ENCODE data around the gene XRCC5. TPM values are rescaled to one million over a fixed set of nuclear protein-coding genes. Genes with fewer than 3 reads are reported as not detected.

The XRCC5 gene
- total RNA-seq, 1 experiment from 2014 or later = 198 TPM

- no peak overlapping the region for H3K4me3 Mint-ChIP-seq (ENCODE audit: unreplicated experiment)
- ChIA-PET CTCF (no interaction called here), POLR2A (no interaction called here)
- DNase-seq (ENCODE audit: unreplicated experiment) = no peak
- peaks cover 25% of the 10 kb centered on the region for H3K4me1 Mint-ChIP-seq (ENCODE audit: insufficient read depth, unreplicated experiment)
- BruUV-seq (replicated peaks) = no TSS peak
- no peaks in the 10 kb centered on the region for H3K36me3 Mint-ChIP-seq (ENCODE audit: insufficient read depth, unreplicated experiment)
- no peaks in the 10 kb centered on the region for H3K27me3 Mint-ChIP-seq (ENCODE audit: insufficient read depth, unreplicated experiment)
- H3K27ac Mint-ChIP-seq (ENCODE audit: low read depth, unreplicated experiment) = no peak overlapping the region
- peaks cover 8% of the 10 kb centered on the region for H3K9me3 Mint-ChIP-seq (ENCODE audit: unreplicated experiment)
- TF ChIP-seq CTCF (IDR thresholded peaks at IDR 0.05; ENCODE audit: unreplicated experiment) = no peak
- intact Hi-C loops (cut with micrococcal nuclease) = loop anchor here (5.0 kb wide), 1 partner anchor 443 kb away; no protein-coding TSS in a partner anchor
Observed at GRCh38 chr2:216224388-216224787, 115.2 kb downstream of the XRCC5 start.

- CTCF ChIA-PET = interaction anchor here (0.7 kb wide), 1 partner anchor 33 kb away, joined by 3 read pairs; no protein-coding TSS in a partner anchor
- no peaks in the 10 kb centered on the region for H3K4me1 Mint-ChIP-seq (ENCODE audit: insufficient read depth, unreplicated experiment)
- no peak for TF ChIP-seq CTCF (IDR thresholded peaks at IDR 0.05; ENCODE audit: unreplicated experiment)
- no TSS peak for BruUV-seq (replicated peaks)
- H3K9me3 Mint-ChIP-seq (ENCODE audit: unreplicated experiment) = peaks cover 11% of the 10 kb centered on the region
- H3K27ac Mint-ChIP-seq (ENCODE audit: low read depth, unreplicated experiment) = no peak overlapping the region
- no peaks in the 10 kb centered on the region for H3K27me3 Mint-ChIP-seq (ENCODE audit: insufficient read depth, unreplicated experiment)
- H3K4me3 Mint-ChIP-seq (ENCODE audit: unreplicated experiment) = no peak overlapping the region
- no peaks in the 10 kb centered on the region for H3K36me3 Mint-ChIP-seq (ENCODE audit: insufficient read depth, unreplicated experiment)
- intact Hi-C loops (cut with micrococcal nuclease) = no loop called here
- POLR2A ChIA-PET = no interaction called here
- no peak for DNase-seq (ENCODE audit: unreplicated experiment)
Observed at GRCh38 chr2:216229277-216229914, 120.2 kb downstream of the XRCC5 start.

- no peak for TF ChIP-seq CTCF (IDR thresholded peaks at IDR 0.05; ENCODE audit: unreplicated experiment)
- H3K9me3 Mint-ChIP-seq (ENCODE audit: unreplicated experiment) = peaks cover 16% of the 10 kb centered on the region
- H3K4me1 Mint-ChIP-seq (ENCODE audit: insufficient read depth, unreplicated experiment) = no peaks in the 10 kb centered on the region
- BruUV-seq (replicated peaks) = no TSS peak
- H3K27me3 Mint-ChIP-seq (ENCODE audit: insufficient read depth, unreplicated experiment) = no peaks in the 10 kb centered on the region
- ChIA-PET POLR2A (no interaction called here), CTCF (no interaction called here)
- H3K27ac Mint-ChIP-seq (ENCODE audit: low read depth, unreplicated experiment) = no peak overlapping the region
- DNase-seq (ENCODE audit: unreplicated experiment) = no peak
- intact Hi-C loops (cut with micrococcal nuclease) = no loop called here
- H3K36me3 Mint-ChIP-seq (ENCODE audit: insufficient read depth, unreplicated experiment) = no peaks in the 10 kb centered on the region
- H3K4me3 Mint-ChIP-seq (ENCODE audit: unreplicated experiment) = no peak overlapping the region
Observed at GRCh38 chr2:216231867-216232266, 122.7 kb downstream of the XRCC5 start.

- BruUV-seq (replicated peaks) = no TSS peak
- H3K27me3 Mint-ChIP-seq (ENCODE audit: insufficient read depth, unreplicated experiment) = no peaks in the 10 kb centered on the region
- no peak for TF ChIP-seq CTCF (IDR thresholded peaks at IDR 0.05; ENCODE audit: unreplicated experiment)
- POLR2A ChIA-PET = interaction anchor here (0.6 kb wide), 1 partner anchor 12 kb away, joined by 3 read pairs; no protein-coding TSS in a partner anchor
- intact Hi-C loops (cut with micrococcal nuclease) = no loop called here
- H3K9me3 Mint-ChIP-seq (ENCODE audit: unreplicated experiment) = peaks cover 16% of the 10 kb centered on the region
- DNase-seq (ENCODE audit: unreplicated experiment) = no peak
- H3K36me3 Mint-ChIP-seq (ENCODE audit: insufficient read depth, unreplicated experiment) = no peaks in the 10 kb centered on the region
- H3K4me1 Mint-ChIP-seq (ENCODE audit: insufficient read depth, unreplicated experiment) = no peaks in the 10 kb centered on the region
- H3K27ac Mint-ChIP-seq (ENCODE audit: low read depth, unreplicated experiment) = no peak overlapping the region
- CTCF ChIA-PET = no interaction called here
- H3K4me3 Mint-ChIP-seq (ENCODE audit: unreplicated experiment) = no peak overlapping the region
Observed at GRCh38 chr2:216232721-216233120, 123.6 kb downstream of the XRCC5 start.

All from MCF 10A (cell line).